Putamen (tissue), 1 donor: Measurements from ENCODE around the gene BIN2.
"Not testable (repeated sequence)": the region's sequence is repeated elsewhere in the genome, so short reads cannot be mapped to it uniquely, and the experiment has no call there.

Source experiments
- DNase-seq: peaks from one replicate; pipeline ENCODE4 v3.0.0-alpha.2; 2016; ENCODE audit warnings: low spot score

The BIN2 gene

DNA sequence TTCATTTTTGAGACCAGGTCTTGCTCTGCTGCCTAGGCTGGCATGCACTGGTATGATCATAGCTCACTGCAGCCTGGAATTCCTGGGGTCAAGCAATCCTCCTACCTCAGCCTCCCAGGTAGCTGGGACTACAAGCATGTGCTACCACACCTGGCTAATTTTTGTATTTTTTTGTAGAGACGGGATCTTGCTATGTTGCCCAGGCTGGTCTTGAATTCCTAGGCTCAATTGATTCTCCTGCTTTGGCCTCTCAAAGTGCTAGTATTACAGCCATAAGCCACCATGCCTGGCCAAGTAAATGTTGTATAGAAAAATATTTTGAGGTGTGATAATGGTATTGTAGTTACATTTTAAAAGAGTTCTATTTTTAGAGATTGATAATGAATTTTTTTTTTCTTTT lies 12.6 kb downstream of the BIN2 start:
- DNase-seq: no peak

- DNase-seq: no peak
Measured at GRCh38 chr12:51307655-51308593, 16.1 kb downstream of the BIN2 start.

GRCh38 chr12:51306507-51306906 lies 17.5 kb downstream of the BIN2 start:
- no peak for DNase-seq

DNA sequence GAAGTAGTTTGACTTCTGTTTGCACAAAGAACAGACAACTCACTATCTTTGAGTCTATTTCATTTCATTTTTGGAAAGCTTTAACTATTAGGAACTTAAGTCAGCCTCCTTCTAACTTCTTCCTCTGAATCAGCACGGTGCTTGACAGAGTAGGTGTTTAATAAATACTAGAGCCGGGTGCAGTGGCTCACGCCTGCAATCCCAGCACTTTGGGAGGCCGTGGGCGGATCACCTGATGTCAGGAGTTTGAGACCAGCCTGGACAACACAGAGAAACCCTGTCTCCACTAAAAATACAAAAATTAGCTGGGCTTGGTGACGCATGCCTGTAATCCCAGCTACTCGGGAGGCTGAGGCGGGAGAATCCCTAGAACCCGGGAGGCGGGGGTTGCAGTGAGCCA lies 23.2 kb downstream of the BIN2 start:
- DNase-seq: peak; percentile 6

DNA sequence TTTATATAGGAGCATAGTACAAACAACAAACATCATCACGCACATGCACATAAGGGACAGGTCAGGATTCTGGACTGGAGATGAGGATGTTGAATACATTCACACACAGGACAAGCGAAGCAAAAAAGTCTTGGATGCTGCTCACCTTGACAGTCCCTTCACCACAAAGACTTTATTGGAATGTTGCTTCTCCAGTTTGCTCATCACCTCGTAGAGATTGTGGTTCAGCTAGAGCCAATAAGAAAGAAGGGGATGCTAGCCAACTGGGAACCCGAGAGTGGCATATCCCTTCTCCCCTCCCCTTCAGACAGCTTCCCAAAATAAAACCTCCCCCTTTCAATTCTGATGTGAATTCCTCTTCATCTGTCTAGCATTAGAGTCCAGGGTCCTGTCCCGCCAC lies 28.3 kb downstream of the BIN2 start:
- no peak for DNase-seq

DNA sequence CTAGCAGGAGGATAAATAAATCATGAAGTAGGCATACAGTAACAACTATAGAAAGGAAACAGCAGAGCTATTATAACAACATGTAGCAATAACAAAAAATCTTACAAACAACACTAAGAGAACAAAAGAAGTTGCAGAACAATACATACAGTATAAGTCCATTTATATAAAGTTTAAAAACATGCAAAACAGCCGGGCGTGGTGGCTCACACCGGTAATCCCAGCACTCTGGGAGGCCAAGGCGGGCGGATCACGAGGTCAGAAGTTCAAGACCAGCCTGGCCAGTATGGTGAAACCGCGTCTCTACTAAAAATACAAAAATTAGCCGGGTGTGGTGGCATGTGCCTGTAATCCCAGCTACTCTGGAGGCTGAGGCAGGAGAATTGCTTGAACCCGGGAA lies 29.9 kb downstream of the BIN2 start:
- DNase-seq: not testable (repeated sequence)

- no peak for DNase-seq
Measured at GRCh38 chr12:51293696-51294095, 30.3 kb downstream of the BIN2 start.

- not testable (repeated sequence) for DNase-seq
Measured at GRCh38 chr12:51291603-51292513, 32.1 kb downstream of the BIN2 start.

- DNase-seq: no peak
Measured at GRCh38 chr12:51285843-51286242, 38.1 kb downstream of the BIN2 start.

DNA sequence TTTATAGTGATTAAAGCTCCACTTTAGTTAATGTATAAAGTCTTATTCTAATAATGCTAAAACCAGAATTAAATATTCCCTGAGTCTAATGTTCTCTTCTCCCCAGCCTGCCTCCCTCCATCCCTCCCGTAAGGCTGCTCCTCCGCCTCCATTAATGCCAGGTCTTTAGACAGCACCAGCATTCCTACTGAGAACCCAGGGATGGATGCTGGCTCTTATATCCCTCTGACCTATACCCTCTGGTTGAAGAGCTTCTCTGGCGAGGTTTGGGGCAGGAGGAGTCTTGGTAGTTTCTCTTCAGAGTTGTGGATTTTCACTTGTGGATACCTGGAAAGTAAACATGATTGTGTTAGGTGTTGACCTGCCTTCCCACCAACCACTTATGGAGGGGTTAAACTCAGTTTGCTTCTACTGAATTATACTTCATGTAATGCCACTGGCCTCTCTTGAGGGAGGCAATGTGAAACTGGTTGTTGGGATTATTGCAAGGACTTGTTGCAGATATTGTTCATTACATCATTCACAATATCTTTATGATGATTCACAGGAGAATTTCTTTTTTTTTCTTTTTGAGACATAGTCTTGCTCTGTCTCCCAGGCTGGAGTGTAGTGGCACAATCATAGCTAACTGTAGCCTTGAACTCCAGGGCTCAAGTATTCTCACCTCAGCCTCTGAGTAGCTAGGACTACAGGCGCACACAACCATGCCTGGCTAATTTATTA lies 42.6 kb downstream of the BIN2 start:
- DNase-seq: no peak

DNA sequence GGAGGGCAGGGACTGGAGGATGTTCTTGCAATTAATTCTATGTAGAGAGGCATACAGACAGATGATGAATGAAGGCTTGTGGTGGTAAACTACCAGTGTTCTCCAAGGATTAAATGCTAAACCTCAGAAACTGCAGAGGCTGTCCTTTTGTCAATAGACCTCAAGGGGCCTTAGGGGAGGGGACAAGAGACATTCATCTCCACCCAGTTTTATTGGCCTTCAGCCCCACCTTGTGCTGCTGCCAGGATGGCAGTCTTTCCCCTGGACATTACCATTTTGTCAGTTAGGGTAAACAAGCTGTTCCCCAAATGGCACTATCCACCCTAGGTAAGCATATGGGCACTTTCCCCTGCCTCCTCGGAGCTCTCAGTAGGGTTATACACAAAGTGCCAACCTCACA lies 48.9 kb downstream of the BIN2 start:
- DNase-seq: no peak

DNA sequence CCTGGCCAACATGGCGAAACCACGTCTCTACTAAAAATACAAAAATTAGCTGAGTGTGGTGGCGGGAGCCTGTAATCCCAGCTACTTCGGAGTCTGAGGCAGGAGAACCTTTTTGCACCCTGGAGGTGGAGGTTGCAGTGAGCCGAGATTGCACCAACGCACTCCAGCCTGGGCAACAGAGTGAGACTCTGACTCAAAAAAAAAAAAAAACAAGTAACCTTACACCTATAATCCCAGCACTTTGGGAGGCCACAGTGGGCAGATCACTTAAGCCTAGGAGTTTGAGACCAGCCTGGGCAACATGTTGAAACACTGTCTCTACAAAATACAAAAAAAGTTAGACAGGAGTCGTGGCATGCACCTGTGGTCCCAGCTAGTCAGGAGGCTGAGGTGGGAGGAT lies 51.2 kb downstream of the BIN2 start:
- DNase-seq: not testable (repeated sequence)

- DNase-seq: no peak
Measured at GRCh38 chr12:51270951-51271518, 52.9 kb downstream of the BIN2 start.

DNA sequence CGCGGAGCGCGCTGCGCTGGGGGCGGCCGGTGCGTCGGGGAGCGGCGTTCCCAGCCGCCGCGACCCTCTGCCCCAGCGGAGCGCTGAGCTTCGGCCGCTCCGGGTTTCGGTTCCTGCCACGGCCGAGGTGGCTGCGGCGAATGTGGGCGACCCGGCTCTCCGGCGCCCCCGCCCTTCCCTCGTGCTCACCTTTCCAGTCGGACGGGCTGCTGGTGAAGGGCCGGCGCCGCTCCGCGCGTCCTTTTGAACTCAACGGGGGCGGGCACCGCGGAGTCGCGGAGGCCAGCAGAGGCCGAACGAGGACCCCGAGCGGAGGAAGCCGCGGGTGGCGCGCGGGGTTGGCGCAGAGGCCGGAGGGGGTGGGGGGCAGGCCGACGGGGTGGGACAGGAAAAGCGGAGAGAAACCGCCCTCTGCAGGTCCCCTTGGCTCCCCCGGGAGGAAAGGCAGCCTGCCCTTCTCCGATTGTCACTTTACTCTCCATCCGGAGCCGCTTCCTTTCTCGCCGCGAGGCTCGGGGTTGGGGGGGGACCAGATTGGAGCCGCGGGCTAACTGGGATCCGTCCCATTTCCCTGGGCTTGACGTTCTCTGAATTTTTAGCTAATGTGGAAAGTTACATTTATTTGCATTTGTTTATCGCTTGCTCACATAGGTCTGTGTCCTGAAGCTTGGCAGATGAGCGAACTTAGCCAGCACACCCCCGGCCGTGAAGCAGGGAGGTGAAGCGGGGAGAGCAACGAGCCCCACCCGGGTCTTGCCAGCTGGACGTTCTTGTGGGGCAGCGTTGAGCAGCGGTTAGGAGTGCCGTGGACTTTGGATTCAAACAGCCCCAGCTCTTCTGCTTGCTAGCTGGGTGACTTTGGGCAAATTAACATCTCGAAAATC lies 53.7 kb downstream of the BIN2 start, which contains the start of gene SMAGP:
SMAGP (minus strand) TSS at position 349 of the 884 bp plus-strand sequence. CDS start 1,137 bp downstream, outside the sequence.
- no peak for DNase-seq

GRCh38 chr12:51269174-51270066 lies 54.6 kb downstream of the BIN2 start:
- DNase-seq: no peak

- no peak for DNase-seq
Measured at GRCh38 chr12:51265024-51265423, 59.0 kb downstream of the BIN2 start.

DNA sequence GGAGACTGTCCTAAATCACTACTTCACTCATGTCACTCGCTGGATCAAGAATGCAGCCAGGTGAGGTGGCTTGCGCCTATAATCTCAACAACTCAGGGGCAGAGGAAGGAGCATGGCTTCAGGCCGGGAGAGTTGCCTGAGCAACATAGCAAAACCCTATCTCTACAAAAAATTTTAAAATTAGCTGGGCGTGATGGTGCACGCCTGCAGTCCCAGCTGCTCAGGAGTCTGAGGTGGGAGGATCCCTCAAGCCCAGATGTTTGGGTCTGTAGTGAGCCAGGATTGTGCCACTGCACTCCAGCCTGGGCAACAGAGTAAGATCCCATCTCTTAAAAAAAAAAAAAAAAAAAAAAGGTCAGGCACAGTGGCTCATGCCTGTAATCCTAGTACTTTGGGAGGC lies 59.7 kb downstream of the BIN2 start:
- DNase-seq: no peak

GRCh38 chr12:51263341-51263740 lies 60.6 kb downstream of the BIN2 start:
- no peak for DNase-seq

- DNase-seq: no peak
Measured at GRCh38 chr12:51262758-51263177, 61.2 kb downstream of the BIN2 start.

- not testable (repeated sequence) for DNase-seq
Measured at GRCh38 chr12:51259600-51259999, 64.4 kb downstream of the BIN2 start.
